Measurements from ENCODE around the gene FGF12.

GRCh38 chr3:192489579-192489978 is 237.8 kb downstream of the FGF12 start:
- no peak for TF ChIP-seq POLR2A (IDR thresholded peaks at IDR 0.05)
- no peak for TF ChIP-seq CTCF (IDR thresholded peaks at IDR 0.05)
